KG1 (cell line): ENCODE data around the gene XRCC1.
A peak's percentile ranks its signal among the peaks of the same experiment; 100 is the strongest.
"Not testable (repeated sequence)": the region's sequence is repeated elsewhere in the genome, so short reads cannot be mapped to it uniquely, and the experiment has no call there.

Source experiments
- DNase-seq: peaks from one replicate; lab custom pipeline; 2025; lab: John Stamatoyannopoulos, UW

The XRCC1 gene

DNA sequence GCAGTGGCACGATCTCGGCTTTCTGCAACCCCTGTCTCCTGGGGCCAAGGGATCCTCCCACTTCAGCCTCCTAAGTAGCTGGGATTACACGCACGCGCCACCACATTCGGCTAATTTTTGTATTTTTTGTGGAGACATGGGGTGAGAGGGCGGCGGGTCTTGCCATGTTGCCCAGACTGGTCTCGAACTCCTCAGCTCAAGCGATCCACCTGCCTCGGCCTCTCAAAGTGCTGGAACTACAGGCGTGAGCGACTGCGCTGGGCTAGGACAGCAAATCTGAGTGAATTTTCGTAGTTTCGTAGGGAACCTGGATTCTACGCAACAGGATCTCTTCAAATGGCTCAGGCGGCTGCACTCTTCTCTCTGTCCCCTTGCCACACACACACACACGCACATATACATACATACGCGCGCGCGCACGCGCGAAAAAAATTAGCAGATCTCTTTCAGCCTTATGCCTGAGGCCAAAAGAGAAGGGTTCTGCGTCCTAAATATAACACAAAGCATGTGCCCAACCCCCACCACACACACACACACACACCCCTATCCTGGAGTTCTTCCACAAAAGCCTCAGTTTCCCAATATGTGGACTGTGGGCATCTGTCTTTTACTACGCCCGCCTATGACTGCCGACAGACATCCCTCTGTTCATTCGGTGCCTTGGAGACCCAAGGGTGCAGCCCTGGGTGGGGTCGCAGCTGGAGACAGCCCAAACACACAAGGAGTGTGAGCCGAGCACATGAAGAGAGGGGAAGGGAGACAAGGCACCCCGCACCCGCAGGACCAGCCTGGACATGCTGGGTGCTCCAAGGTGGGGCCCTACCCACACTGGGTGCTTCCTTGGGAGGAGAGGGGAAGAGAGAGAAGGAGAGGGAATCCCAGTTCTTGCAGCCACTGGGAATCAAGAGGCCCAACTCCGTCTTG is 890 bp upstream of the XRCC1 start:
- DNase-seq, result no peak

DNA sequence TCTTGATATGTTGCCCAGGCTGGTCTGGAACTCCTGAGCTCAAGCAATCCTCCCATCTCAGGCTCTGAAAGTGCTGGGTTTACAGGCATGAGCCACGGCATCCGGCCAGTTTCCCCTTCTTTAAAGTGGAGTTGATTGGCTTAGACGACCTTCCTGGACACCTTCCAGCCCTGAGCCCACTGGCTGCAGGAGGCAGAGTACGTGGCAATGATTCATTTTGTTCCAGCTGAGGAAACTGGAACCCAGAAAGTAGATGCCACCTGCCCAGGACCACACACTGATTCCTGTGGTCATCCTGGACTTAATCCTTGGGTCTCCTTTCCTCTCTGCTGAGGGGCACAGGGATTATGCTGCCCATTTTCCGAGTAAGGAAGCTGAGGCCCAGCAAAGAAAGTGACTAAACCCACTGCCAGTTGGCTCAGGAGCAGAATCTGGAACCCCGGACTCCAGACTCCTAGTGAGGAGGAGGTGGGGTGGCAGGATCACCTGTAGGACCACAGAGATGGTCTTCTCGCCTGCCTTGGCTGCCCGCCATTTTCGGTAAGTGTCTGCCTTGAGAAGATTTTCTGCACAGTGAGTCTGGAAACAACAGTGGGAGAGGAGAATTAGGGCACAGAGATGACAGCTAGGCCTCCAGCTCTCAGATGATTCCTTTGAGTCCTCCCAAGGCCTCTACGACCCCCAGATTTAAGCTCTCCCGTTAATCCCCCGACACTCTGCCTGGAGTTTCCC is 737 bp downstream of the XRCC1 start:
- DNase-seq, result no peak

DNA sequence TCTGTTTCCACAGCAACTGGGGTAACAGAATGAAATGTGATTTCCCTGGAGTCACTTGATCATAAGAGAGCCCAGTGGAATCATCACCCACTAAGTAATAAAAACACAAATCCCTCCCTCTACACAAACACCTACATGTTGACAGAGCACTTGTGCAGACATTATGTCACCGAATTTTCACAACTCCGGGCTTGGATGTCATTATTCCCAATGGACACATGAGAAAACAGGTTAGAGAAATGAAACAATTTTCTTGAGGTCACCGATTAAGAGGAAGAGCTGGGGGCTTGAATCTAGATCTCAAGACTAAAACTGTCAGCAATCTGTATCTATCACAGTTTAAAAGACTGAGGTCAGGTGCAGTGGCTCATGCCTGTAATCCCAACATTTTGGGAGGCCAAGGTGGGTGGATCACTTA is 3.1 kb downstream of the XRCC1 start:
- no peak for DNase-seq

DNA sequence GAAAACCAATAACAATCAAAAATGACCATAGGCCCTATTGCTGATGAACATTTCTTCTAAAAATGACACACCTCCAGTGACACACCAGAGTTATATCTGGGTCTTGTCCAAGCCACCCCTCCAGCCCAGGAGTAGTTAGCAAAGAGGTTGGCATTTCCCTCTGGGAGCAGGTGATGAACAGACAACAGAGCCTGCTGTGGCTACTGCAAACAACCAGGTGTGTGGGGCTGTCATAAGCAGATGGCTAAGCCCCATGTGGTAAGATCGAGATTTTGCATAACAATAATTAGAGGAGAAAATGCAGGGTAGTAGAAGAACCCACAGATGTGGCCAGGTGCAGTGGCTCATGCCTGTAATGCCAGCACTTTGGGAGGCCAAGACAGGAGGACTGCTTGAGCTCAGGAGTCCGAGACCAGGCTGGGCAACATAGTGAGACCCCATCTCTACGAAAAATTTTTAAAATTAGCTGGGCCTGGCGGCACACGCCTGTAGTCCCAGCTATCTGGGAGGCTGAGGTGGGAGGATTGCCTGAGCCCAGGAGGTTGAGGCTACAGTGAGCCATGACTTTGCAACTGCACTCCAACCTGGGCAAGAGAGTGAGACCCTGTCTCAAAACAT is 5.0 kb downstream of the XRCC1 start:
- no peak for DNase-seq

DNA sequence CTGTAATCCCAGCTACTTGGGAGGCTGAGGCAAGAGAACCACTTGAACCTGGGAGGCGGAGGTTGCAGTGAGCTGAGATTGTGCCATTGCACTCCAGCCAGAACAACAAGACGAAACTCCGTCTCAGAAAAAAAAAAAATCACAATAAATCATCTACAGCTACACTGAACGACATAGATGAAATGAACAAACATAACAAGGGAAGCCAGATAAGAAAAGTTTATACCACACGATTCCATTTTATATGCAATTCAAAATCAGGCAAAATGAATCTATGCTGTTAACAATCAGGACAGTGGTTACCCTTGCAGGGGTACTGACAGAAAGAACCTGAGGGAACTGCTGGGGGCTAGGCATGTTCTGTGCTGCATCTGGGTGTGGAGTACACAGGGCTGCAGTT is 5.7 kb downstream of the XRCC1 start:
- DNase-seq, result no peak

DNA sequence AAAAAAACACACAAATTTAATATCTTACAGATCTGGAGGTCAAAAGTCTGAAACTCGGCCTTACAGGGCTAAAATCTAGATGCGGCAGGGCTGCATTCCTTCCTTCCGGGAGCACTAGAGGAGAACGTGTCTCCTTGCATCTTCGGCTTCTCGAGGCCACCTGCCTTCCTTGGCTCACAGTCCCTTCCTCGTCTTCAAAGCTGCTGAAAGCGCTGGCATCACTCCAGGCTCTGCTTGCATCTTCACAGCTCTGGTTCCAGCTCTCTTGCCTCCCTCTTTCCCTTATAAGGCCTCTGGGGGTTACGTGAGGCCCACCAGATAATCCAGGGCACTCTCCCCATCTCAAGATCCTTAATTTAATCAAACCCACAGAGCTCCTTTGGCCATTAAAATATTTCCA is 10.5 kb downstream of the XRCC1 start:
- DNase-seq, result no peak

DNA sequence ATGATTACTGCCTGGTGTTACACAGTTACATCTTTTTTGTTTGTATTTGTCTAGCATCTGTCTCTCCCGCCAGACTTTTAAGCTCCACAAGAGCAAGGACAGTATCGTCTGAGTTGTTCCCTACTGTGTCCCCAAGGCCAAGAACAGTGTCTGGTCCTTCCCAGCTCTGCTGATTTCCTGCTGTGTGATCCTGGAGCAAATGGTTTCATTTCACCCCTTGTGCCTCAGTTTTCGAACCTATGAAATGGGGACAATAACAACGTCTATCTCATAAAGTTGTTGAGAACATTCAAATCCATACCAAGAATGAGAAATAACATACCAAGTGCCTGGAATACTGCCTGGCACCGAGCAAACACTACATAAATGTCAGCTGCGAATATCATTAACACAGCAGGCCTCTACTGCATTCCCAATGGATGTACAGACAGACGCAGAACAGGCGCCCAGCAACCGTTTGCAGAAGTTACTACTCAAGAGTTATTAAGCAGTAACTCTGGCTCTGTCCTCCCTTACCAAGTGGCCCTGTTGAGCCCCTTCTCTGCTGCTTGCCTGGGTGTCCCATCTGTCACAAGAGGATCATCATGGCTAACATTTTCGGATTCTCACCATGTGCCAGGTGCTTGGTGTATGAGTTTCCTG is 11.4 kb downstream of the XRCC1 start:
- no peak for DNase-seq

DNA sequence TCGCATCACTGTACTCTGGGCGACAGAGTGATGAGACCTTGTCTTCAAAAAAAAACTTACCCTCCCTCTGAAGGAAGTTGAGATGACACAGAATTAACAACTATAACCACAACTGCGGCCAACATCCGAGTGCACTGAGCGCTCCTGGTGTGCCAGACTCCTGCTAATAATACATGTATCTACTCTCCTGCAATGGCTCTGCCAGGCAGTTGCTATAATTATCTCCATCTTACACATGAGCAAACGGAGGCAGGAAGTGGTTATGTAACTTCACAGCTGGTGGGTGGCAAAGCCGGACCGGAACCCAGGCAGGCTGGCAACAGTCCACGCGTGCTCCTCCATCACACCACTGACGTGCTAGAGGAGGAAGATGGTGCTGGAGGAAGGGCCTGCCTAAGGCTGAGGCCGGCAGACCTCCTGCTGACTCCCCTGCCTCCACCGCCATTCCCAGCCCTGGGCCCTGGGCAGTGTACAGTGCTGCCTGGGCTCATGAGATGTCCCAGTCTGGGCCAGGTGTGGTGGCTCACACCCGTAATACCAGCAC is 12.6 kb downstream of the XRCC1 start:
- peak; percentile 89 for DNase-seq

DNA sequence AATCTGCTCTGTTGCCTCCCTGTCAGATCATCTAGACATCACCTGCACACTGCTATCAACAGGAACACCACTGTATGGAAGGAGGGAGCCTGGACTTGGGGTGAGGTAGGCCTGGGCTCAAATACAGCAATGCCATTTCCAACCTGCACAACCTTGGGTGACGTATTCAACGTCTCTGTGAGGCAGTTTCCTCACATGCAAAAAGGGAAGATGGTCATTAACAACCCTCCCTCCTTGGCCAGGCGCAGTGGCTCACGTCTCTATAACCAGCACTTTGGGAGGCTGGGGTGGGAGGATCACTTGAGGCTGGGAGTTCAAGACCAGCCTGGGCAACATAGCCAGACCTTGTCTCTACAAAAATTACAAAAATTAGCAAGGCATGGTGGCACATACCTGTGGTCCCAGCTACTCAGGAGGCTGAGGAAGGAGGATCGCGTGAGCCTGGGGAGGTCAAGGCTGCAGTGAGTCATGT is 13.1 kb downstream of the XRCC1 start:
- no peak for DNase-seq

DNA sequence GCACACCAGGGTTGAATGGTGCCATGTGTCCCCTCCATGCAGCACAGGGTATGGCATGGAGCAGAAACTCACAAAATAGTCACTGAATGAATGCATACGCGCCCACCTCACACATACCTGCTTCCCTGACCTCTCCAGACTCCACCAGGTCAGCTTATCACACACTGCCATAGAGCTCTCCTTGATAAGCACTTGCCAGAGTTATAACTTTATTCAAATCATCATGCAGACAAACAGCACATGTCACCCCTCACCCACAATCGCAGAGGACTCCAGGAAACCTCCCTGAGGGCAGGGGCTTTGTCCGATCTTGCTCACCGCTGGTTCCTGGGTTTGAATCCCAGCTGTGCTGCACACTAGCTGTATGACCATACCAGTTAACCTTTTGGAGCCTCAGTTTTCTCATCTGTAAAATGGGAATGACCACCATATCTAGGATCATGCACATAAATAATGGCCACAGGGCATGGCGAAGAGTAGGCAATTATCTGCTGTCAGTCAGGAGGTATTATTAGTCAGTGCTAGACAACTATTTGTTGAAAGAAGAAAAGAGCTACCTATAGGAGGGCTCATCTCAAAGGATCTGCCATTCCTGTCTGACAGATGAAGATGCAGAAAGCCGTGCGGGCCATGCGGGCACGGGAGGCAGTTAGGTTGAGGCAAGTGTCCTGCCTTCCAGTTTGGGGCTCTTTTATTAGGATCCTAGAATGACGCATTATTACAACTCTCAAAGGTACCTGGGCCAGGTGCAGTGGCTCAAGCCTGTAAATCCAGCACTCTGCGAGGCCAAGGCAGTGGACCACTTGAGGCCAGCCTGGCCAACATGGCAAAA is 14.0 kb downstream of the XRCC1 start:
- DNase-seq, result no peak

DNA sequence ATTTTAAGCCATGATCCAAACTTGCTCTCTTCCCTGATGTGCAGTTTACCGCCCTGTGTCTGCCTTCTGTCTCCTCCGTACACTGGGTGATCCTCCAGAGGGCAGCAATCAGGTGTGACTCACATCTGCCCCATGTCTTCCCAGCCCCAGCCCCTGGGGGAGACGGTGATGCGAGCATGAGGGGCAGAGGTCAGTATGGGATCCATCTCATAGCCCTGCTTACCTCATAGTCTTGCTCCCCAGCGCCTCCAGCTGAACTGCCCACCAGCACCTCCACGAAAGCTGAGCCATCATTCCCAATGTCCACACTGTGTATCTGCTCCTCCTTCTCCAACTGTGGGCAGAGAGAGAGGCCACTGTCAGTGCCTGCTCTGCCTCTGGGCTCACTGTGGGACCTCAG is 14.6 kb downstream of the XRCC1 start:
- DNase-seq, result no peak

DNA sequence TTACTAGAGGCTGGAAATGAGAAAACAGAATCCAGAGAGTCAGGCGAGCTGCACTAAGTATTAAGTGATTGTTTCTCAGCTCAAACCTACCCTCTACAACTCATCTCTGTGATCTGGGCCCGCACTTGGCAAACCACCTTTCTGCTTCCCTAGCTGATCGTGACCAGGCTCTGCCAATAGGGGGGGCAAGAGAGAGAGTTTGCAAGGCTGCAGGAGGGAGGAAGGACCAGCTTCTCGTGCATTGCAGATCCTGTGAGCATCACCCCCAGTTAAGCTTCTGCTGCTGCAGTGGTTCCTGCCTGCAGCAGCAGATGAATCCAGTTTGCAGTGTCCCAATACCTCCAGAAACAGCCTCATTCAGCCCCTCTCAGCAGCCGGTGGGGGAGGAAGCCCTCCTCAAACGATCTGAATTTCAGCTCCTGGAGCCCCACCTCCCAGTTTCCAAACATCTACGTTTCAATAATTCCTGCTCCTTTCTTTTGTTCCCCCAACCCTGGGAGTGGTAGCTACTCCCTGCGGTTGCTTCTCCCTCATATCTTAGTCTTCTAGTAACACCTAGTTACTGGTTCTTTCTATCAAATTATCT is 20.0 kb downstream of the XRCC1 start:
- peak; percentile 39 for DNase-seq

DNA sequence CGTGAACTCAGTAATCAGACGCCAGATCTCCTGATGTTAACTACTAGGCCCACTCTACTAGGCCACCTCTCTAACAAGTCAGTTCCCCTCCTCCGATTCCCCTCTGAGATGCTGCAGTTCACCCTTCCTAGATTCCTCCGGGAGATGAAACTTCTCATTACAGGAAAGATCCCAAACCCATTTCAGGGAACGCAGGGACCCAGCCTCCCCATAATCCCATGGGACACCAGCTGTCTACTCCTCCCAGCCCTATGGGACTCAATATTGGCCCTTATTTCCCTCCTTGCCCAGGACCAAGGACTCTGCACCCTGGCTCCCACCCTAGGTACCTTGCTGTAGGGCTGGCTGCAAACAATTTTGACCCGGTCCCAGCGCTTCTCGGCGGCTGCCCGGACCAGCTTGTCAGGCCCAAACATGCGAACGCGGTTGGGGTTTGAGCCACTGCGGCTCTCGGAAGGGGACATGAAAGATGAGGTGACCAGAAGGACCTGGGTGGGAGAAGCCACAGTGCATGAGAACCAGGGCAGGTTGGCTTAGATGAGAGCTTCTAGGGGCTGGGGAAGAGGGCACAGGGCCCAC is 20.9 kb downstream of the XRCC1 start:
- no peak for DNase-seq

DNA sequence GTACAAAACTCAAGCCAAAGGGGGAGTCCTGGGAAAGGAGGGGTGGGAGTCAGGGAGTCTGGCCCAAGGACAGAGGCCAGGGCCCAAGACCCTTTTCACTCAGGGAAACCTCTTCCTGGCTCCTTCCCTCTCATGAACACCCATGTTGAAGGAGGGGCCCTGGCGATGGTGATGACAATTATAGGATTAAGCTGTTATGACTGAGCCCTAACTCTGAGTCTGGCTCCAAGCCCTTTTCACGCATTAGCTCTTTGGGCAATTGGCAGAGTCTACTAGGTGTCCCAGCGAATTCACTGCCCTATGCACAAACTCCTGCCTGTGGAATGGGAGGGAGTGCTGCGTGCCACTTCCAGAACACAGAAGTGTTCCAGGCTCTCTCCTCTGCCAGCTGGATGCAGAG is 21.7 kb downstream of the XRCC1 start:
- no peak for DNase-seq

DNA sequence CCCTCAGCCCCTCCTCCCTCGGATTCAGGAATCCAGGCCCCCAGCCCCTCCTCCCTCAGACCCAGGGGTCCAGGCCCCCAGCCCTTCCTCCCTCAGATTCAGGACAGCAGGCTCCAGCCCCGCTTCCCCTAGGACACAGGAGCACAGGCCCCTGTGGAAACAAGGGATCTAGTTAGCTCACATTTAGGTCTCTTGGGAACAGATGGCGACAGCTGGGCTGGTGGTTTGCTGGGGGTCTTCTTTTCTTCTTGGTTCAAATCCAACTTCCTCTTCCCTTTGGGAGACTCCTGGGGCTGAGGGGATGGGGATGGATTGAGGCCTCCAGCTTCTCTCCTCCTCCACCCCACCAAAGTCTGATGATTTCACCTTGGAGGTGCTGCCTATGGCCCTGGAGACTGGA is 22.7 kb downstream of the XRCC1 start:
- DNase-seq, result no peak

DNA sequence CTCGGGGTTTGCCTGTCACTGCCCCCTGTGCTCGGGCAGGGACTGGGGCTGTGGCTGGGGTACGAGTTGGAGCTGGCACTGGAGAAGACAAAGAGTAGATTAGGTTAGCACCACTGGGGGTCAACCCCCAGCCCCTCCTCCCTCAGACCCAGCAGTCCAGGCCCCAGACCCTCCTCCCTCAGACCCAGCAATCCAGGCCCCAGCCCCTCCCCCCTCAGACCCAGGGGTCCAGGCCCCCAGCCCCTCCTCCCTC is 23.2 kb downstream of the XRCC1 start:
- DNase-seq, result no peak

DNA sequence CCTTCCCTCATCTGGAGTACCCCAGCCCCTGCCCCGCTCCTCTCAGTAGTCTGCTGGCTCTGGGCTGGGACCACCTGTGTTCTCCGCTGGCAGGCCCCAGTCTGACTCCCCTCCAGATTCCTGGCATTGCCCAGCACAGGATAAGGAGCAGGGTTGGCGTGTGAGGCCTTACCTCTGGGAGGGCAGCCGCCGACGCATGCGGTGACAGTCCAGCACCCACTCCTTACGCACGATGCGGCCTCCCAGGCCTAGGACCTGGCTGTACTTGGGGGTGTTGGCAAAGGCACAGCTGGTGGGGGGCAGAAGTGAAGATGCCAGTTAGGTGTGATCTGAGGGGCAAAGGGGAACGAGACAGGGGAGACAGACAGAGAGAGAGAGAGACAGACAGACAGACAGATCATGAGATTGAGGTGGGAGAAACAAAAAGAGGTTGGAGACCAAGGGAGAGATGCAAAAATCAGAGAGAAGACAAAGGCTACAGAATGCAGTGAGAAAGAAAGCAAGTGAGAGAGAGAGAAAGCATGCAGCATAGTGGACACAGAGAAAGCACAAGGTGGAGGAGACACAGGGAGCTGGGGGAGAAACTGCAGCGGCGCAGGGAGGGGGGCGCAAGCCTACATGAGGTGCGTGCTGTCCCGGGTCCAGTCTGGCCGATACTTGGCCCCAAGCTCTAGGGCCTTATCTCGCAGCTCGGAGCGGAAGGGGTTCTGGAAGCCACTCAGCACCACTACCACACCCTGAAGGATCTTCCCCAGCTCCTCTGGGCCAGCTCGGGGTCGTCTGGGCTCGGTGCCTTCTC is 23.7 kb downstream of the XRCC1 start:
- no peak for DNase-seq

DNA sequence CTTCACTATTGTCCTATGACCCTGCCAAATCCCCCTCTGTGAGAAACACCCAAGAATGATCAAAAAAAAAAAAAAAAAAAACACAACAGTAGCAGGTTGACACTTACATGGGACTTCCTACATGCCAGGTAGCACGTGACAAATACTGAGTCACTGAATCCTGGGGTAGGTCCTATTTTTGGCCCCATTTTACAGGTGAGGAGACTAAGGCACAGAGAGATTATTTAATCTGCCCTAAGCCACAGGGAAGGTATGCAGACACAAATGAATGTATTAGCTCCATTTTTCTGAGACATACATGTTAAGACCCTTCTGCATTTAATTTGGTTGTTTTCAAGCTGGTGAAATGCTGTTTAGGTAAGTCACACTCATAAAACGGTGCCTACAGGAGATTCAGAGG is 26.6 kb downstream of the XRCC1 start:
- no peak for DNase-seq

DNA sequence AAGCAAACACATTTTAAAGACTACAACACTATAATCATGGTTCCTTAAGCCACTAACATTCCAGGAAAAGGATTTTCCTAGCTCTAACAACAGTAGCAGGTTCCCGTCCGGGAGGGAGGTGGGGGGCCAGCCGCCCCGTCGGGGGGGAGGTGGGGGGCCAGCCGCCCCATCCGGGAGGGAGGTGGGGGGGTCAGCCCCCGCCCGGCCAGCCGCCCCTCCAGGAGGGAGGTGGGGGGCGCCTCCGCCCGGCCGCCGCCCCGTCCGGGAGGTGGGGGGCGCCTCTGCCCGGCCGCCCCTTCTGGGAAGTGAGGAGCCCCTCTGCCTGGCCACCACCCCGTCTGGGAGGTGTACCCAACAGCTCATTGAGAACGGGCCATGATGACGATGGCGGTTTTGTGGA is 27.4 kb downstream of the XRCC1 start:
- not testable (repeated sequence) for DNase-seq

DNA sequence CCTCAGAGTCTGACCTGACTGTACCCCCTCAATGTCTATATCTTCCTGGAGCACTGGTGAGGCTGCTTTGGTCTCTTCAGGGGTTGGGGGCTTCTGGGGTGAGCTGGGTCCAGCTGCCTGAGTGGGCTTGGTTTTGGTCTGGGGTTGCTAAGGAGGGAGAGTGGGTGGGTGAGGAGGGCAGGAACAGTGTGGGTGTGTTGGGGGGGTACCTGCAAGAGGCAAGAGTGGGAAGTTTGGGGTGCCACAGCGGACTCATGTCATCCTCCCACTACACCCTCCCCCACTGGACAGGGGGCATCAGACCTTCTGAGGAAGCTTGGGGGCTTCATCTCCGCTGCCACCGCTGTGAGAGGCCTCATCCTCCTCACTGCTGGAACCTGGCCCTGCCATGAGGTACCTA is 28.7 kb downstream of the XRCC1 start:
- DNase-seq, result no peak
